Embryonic facial prominence (tissue), 1 donor: ENCODE data around the gene MKRN2OS.

Experiments
- DNase-seq: peaks from one replicate; pipeline ENCODE4 v3.0.0-alpha.2; 2016; ENCODE audit errors: extremely low spot score

MKRN2OS gene

DNA sequence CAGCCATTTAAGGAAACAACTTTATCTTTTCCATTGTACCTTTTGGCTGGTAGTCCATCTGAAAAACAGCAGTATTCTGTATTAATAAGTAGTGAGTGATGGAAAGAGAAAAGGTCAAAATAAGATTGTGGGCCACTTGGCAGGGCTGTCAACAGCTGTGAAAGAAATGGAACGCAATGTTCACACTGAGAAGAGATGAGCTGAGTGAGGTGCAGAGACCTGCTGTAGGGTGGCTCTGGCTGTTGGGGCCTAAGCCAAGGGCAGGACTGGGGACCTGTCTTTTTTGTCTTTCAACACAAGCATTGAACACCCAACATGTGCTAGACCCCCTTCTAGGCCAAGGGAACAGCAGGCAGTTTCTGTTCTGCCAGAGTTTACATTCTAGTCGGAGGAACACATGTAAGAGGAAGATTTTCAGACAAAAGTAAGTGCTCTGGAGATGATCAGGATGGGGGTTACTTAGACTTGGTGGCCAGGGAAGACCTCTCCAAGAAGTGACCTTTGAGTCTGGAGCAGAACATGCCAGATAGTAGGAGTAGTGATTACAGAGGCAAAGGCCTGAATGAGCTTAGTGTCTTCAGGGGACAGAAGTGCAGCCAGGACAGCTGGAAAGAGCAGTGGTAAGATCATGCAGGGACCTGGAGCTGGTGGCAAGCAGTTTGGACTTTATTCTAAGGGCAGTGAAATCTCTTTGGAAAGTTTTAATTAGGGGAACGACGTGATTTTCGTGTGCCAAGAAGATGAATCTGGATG lies 31.4 kb downstream of the MKRN2OS start:
- DNase-seq: no peak

DNA sequence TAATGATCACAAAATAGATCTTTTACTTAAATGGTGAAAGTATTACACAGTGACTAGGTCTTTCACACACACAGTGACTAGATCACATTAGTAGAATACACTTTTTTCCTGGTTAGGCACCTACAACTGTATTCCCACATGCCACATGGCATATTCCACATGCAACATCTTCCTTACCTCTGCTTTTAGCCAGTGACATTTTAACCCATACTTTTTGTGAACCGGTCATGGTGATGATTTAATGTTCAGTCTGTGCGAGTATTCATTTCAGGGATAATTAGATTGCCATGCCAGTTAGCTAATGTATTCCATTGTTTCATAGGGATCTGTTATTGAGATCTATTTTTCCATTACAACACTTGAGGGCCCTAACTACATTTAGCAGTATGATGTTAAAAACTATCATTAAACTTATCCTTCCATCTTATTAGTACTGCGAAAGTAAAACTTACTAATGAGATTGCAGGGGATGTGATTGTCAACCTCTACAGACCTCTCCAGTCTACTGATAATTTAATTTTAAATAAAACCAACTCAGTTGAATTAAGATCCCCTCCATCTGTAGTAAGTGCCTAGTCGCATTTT lies 32.7 kb downstream of the MKRN2OS start:
- no peak for DNase-seq

DNA sequence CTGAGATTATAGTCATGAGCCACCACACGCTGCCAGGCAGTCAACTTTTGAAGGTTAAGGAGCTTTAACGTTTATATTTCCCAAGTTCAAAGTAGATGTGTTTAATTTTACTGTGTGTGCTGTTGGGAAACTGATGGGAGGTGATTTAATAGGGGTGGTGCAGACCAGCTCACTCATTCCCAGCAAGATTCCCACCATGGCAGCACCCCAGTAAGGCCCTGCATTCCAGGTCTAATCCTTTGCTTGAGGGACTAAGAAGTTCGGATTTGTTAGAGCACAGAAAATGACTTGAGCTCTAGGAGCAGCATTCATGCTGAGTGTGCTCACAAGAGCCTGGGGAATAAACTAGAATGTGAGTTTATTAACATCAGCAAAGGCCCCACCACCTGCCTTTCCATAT lies 35.8 kb downstream of the MKRN2OS start:
- DNase-seq: no peak

DNA sequence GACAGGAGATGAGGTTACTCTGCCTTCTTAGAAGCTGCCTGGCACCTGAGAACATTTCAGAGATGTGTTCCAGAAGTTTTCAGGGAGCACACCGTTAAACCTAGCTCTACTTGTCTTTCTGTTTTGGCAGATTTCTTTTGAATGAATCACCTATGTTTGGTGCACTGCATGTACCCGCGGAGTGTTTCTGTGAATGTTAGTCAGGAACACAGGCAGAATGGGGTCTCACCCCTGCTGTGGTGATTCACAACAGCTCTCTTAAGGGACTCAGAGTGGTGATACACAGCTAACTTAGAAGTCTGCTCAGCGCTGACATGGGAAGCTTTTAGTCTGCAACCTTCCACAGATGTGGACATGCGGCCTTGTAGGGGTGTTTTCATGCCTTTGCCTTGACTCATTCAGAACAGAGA lies 37.0 kb downstream of the MKRN2OS start:
- no peak for DNase-seq

DNA sequence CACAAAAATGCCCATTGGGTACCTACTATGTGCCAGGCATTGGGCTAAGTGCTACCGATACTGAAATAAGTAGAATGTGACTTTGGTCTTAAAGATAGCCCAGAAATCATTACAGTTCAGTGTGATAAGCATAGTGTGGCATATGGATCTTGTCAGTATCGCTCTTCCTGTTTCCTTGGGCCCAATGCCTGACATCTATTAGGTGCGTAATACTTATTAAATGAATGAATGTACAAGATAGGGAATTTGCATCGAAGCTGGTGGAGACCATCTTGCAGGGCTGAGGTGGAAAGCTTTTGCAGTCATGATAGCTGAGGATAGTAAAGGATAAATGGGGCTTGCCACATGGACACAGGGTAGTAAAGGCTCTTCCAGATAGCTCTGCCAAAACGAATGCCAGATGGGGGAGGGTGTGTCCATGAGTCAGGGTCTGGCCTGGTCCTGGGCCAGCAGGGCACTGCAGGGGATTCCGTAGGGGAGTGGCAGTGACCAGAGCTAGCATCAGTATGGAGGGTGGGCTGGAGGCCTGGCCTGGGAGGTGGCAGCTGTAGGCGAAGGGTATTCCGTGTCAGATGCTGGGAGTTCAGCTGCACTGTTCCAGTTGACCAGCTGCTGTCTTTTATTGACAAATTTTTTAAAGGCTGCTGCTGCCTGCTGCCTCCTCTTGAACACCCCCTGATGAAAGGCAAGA lies 37.6 kb downstream of the MKRN2OS start:
- DNase-seq: no peak

DNA sequence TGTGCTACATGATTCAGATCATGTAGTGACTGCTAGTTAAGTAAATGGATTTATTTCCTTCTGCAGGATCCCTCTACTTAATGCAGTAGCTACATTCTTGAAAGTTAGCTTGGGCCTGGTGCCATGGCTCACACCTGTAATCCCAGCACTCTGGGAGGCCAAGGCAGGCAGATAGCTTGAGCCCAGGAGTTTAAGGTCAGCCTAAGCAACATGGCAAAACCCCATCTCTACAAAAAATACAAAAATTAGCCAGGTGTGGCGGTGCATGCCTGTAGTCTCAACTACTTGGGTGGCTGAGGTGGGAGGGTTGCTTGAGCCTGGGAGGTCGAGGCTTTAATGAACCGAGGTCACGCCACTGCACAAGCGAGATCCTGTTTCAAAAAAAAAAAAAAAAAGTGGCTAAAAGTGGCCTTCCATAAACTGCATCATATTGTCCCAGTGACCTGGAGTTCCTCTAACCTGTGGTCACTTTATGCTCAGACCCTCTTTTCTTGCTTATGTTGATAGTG lies 39.0 kb downstream of the MKRN2OS start:
- no peak for DNase-seq

DNA sequence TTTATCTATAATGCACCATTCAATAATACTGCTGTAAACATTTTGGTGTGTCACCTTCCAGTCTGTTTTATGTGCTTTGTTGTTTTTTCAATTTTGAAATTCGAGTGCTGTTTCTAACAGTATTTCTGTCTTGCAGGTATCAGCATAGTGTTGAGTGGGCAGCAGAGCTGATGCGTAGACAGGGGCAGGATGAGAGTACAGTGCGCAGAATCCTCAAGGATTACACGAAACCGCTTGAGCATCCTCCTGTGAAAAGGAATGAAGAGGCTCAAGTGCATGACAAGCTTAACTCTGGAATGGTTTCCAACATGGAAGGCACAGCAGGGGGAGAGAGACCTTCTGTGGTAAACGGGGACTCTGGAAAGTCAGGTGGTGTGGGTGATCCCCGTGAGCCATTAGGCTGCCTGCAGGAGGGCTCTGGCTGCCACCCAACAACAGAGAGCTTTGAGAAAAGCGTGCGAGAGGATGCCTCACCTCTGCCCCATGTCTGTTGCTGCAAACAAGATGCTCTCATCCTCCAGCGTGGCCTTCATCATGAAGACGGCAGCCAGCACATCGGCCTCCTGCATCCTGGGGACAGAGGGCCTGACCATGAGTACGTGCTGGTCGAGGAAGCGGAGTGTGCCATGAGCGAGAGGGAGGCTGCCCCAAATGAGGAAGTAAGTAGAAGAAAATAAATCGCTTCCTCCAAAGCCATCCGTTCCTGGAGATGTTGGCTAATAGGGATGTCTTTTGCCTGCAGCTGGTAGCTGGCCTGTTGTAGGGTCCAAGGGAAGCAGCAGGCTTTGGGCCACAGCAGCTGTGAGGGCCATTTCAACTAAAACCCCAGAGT lies 42.0 kb downstream of the MKRN2OS start:
- no peak for DNase-seq

DNA sequence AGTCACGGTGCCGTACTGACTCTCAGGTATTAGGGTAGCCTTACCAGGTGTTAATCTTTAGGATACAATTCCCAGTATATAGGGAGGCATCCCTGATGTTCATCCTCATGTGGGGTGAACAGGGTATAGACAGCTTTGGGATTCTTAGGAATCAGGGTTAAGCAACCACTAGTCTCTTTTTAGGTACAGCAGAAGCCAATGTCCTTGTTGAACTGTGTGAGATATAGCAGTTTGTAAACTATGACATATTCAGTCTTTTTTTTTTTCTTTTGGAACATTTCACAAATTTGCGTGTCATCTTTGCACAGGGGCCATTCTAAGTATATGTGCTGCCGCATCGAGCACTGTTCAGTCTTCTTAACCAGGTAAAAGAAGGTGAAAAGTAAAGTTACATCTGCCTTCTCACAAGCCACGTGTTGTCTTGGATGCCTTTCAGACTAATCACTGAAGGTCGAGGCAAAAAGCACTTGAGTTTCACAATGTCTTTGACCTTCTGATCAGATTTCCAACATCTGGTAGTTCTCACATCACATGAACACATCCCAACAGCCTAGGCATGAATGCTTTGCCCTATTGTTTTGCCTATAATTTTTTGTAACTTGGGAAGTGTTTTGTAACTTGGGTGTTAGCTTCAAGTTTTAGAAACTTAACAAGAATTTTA lies 43.8 kb downstream of the MKRN2OS start:
- no peak for DNase-seq

DNA sequence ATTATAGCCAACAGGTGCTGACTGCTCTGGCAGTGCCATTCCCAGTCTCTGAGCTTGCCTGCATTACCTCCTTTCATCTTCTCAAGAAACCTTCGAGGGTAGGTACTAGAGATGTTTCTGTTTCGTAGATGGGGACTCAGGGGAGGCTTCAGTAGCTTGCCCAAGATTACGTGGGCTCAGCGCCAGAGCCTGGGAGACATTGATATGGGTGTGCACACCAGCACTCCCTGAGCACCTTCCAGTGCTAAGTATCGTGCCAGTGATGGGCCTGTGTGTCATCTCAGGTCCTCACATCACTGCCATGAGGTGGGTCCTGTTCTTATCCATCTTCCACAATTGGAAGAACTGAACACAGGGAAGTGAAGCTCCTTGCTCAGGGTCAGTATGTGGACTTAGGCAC lies 45.8 kb downstream of the MKRN2OS start:
- DNase-seq: no peak

DNA sequence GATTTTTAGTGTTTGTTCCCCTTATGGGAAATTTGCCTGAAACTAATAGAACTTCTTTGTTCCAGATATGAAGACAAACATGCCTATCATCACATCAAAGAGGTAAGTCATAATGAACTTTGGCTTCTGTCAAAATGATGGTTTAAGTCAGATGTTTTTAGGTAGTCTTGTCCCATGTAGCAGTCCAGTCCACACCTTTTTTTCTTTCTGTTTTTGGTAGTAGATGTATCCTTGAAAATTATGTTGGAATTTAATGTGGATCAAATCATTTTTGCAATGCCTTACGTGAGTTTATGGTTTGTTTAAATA lies 48.9 kb downstream of the MKRN2OS start:
- no peak for DNase-seq

DNA sequence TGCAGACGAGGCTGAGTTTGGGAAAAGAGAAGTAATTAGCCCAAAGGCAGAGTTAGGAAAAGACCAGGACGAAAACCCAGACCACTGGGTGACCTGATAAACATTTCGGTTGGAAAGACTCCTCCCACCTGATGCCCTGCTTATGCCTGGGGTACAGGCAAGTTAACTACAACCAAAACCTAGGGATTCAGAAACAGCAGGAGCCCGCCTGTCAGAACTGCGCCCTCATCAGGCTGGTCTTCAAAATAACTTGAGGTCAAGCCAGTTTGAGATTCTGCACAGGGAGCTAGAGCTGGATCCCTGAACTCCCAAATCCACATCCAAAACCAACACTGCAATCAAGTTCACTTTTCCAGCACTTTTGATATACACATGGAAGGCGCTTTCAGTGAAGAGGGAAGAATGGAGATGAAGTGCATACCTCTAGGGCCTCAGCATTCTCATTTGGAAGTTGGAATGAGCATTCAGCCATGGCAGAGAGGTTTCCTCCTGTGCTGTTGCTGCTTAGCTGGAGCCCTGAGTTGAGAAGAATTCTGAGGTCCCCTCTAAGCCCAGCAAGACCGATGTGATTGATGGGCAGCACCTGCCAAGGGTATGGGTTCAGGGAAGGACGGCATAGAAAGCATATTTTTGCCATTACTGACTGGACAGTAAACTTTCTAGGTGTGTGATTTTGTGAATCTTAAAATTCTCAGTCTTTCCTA lies 49.4 kb downstream of the MKRN2OS start:
- no peak for DNase-seq

DNA sequence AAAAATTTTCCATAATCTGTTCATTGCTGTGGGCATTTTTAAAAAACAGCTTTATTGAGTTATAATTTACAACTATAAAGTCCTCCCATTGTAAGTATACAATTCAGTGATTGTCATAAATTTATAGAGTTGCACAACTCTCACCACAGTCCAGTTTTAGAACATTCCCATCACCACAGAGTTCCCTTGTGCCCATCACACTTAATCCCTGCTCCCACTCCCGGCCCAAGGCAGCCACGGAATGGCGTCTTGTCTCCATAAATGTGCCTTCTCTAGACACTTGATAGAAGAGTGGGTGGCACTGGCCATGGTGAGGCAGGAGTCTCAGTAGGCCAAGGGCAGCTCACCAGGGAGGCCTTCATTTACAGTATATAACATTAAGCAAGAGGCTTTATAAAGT lies 54.8 kb downstream of the MKRN2OS start:
- no peak for DNase-seq

DNA sequence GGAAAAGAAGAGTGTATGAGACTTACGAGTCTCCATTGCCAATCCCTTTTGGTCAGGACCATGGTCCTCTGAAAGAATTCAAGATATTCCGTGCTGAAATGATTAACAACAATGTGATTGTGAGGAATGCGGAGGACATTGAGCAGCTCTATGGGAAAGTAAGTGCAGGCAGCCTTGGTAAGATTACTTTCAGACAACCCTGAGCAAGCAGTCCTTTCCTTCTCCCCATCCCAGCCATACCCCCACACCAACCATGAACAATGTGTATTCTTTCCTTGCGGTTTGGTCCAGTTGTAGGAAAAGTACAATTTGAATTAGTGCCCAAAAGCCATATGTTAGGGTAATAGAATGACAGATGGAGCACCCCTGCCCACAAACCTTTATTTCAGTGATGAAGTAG lies 55.5 kb downstream of the MKRN2OS start:
- no peak for DNase-seq
